NCI-H2107 (cell line): ENCODE data around the gene LCE6A.
A peak's percentile ranks its signal among the peaks of the same experiment; 100 is the strongest.

ENCODE experiments used
- DNase-seq: peaks from one replicate; lab custom pipeline; 2025; lab: John Stamatoyannopoulos, UW

Gene LCE6A

GRCh38 chr1:152842556-152842955, at the start of gene LCE6A:
Gene LCE6A, plus strand, starts transcription at chr1:152842856. Its CDS starts 665 bp downstream, at chr1:152843521.
- no peak for DNase-seq

- no peak for DNase-seq
Measured at GRCh38 chr1:152795686-152796085, 47.0 kb upstream of the LCE6A start.

- no peak for DNase-seq
Measured at GRCh38 chr1:152796421-152796820, 46.2 kb upstream of the LCE6A start, which contains the start of gene LCE1D. Gene LCE1D, plus strand, starts transcription at chr1:152796721. Its CDS starts 1,074 bp downstream, at chr1:152797795.

- DNase-seq, result no peak
Measured at GRCh38 chr1:152801333-152801732, 41.3 kb upstream of the LCE6A start.

GRCh38 chr1:152806576-152806975, 36.1 kb upstream of the LCE6A start, which contains the start of gene LCE1C:
Gene LCE1C, minus strand, starts transcription at chr1:152806651. Its CDS starts 1,173 bp downstream, at chr1:152805478.
- DNase-seq, result no peak

GRCh38 chr1:152811050-152811449, 31.6 kb upstream of the LCE6A start:
- DNase-seq, result no peak

- no peak for DNase-seq
Measured at GRCh38 chr1:152811671-152812070, 31.0 kb upstream of the LCE6A start, which contains the start of gene LCE1B. Gene LCE1B, plus strand, starts transcription at chr1:152811971. Its CDS starts 476 bp downstream, at chr1:152812447.

GRCh38 chr1:152817309-152817708, 25.3 kb upstream of the LCE6A start:
- DNase-seq, result no peak

GRCh38 chr1:152823294-152823693, 19.4 kb upstream of the LCE6A start:
- no peak for DNase-seq

- no peak for DNase-seq
Measured at GRCh38 chr1:152824964-152825363, 17.7 kb upstream of the LCE6A start.

GRCh38 chr1:152827173-152827572, 15.5 kb upstream of the LCE6A start, which contains the start of gene LCE1A:
Gene LCE1A, plus strand, starts transcription at chr1:152827473. Its CDS starts 0 bp downstream, at chr1:152827473.
- no peak for DNase-seq

GRCh38 chr1:152836870-152837269, 5.8 kb upstream of the LCE6A start:
- DNase-seq, result no peak

GRCh38 chr1:152855661-152856060, 13.0 kb downstream of the LCE6A start:
- DNase-seq, result no peak

- DNase-seq, result no peak
Measured at GRCh38 chr1:152858062-152858461, 15.4 kb downstream of the LCE6A start.

GRCh38 chr1:152859696-152860095, 17.0 kb downstream of the LCE6A start, which contains the start of gene LCE7A:
Gene LCE7A, plus strand, starts transcription at chr1:152859996. Its CDS starts 702 bp downstream, at chr1:152860698.
- no peak for DNase-seq

- no peak for DNase-seq
Measured at GRCh38 chr1:152860129-152860528, 17.5 kb downstream of the LCE6A start.

- DNase-seq, result no peak
Measured at GRCh38 chr1:152861374-152861773, 18.7 kb downstream of the LCE6A start.

GRCh38 chr1:152864443-152864842, 21.8 kb downstream of the LCE6A start:
- DNase-seq, result no peak

GRCh38 chr1:152866321-152866720, 23.7 kb downstream of the LCE6A start:
- DNase-seq, result no peak

GRCh38 chr1:152869808-152870419, 27.3 kb downstream of the LCE6A start:
- DNase-seq, result peak; percentile 46

GRCh38 chr1:152870831-152871730, 28.4 kb downstream of the LCE6A start:
- peak; percentile 16 for DNase-seq

- DNase-seq, result no peak
Measured at GRCh38 chr1:152871731-152872126, 29.1 kb downstream of the LCE6A start.

- no peak for DNase-seq
Measured at GRCh38 chr1:152873495-152873894, 30.8 kb downstream of the LCE6A start.
